ENCODE results near the gene CALN1.

CALN1 gene

DNA sequence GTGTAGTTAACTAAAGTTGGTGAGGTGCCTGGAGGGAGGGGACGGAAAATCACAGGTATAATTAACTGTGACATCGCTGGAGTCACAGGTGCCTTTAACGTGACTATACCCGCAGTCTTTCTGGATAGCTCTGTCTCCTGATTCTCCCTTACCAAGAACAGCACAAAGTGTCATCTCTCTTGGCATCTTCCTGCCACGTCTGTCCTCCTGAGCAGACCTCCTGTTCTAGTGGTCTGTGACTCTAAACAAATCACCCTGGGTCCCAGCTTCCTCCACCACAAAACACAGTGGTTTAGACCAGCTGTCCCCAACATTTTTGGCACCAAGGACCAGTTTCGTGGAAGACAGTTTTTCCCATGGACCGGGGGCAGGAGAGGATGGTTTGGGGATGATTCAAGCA, 90.5 kb downstream of the CALN1 start:
- no peak for FAIRE-seq

DNA sequence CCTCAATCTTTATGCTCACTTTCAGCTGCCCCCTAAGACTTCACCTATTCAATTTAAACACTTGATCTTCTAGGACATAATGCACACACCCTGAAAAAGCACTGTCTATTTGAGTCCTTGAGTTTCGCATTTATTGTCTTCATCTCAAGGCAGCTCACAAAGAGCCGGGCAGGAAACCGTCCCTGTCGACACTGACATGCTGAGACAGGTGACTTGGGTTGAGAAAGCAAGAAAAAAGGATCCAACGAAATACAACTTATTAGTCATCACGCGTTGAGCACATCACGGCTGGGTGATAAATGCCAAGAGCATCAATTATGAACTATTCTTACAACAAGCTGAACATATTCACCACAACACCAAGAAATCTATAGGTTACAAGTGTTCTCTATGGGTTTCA, 91.1 kb downstream of the CALN1 start:
- no peak for FAIRE-seq

GRCh38 chr7:72317341-72317740, 94.8 kb downstream of the CALN1 start:
- no peak for FAIRE-seq

- FAIRE-seq: no peak
Observed at GRCh38 chr7:72316148-72316547, 96.0 kb downstream of the CALN1 start.

DNA sequence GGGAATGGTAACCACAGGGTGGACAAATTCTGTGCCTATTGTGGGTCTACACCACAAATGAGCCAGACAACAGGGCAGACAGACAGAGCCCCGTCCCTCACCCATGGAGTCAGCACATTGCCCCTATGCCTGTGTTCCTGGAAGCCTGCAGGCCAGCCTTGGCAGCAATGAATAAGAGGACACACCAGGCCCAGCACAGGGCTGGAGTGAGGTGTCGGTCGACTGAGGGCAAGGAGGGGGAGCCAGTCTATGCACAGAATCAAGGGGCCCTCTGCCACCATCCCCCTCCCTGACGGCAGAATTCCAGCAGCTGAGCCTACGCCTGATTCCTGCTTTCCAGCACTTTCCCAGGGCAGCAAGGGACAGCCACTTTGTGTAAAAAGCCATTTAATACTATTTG, 98.2 kb downstream of the CALN1 start:
- no peak for FAIRE-seq

DNA sequence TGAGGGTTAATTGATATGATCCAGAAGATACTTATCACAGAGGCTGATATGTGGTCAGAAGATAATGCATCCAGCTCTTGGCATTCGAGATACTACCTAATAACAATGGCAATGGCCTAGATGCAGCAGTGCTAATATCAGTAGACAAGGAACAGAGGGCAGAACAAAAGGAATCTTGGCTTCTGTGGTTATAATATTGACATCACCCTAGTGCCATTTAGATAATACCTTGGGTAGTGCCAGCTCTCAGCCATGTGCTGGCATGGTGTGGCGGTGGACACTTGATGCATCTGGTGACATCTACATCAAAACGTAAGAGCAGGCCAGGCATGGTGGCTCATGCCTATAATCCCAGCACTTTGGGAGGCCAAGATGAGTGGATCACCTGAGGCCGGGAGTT, 101.8 kb downstream of the CALN1 start:
- no peak for FAIRE-seq

DNA sequence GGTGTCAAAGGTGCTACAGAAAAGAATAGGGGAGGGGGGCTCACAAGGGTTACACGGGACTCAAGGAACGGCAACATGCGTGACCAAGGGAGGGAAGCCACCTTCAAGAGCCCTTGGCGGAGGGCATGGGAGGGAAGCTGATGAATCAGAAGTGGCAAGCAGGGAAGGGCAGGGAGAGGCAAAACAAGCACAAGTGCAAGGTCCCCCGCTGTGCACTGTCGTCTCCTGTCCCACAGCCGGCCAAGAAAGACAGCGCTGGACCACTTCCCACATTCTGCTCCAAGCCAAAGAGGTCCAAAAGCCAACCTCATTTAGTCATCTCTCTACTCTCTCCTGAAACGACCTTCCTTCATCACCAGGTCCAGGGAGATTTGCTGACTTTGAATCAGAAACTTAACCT, 102.7 kb downstream of the CALN1 start:
- FAIRE-seq: no peak

DNA sequence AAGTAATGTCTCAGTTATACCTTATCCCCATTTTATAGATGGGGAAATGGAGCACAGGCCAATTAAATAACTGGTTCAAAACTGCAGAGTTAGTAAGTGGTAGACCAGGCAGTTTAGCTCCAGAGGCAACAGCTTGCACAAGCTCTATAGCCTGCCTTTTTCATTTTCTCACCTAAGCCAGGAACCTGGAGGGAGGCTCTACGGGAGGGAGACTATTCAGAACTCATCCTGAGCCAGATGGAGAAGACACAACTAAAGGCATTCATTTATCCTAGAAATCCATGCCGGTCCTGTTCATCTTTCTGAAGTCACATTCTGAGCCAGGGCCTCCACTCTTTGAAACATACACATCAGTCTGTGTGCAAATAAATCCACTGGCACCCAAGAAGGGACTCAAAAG, 103.2 kb downstream of the CALN1 start:
- FAIRE-seq: no peak

DNA sequence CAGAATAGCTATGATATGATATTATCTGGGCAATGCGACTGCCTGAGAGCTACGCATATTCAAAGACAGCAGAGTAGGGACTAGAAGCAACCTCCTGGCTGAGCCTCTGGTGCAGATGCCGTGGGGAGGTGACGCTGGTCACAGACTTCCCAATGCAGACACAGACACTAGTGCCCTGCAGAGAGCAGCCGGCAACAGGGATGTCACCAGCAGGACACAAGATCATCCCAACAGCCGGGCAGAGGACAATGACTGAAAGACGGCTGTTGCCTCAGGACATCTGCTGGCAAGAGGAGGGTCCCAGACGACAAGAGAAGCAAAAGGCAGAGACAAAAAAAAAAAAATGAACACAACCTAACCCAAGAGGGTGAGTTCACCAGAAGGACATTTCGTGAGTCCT, 104.6 kb downstream of the CALN1 start:
- FAIRE-seq: no peak

GRCh38 chr7:72298912-72299311, 113.2 kb downstream of the CALN1 start:
- FAIRE-seq: no peak

GRCh38 chr7:72298091-72298490, 114.0 kb downstream of the CALN1 start:
- FAIRE-seq: no peak

DNA sequence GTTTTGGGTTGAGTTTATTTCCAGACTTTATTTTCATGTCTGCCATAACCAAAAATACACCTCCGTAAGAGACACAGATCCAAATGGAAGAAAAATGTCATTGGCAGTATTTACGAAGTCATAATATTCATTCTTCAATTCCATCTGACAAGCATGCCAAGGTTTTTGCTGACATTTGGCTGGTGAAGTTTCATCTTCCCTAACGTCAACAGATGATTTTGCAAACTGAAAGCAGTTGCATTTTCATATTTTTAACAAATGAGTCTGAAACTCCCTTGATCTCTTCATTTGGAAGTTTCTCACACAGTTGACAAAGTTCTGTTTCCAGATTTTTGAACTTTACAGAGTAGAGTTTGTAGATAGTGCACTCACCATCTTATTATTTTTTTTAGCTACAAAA, 114.5 kb downstream of the CALN1 start:
- no peak for FAIRE-seq

DNA sequence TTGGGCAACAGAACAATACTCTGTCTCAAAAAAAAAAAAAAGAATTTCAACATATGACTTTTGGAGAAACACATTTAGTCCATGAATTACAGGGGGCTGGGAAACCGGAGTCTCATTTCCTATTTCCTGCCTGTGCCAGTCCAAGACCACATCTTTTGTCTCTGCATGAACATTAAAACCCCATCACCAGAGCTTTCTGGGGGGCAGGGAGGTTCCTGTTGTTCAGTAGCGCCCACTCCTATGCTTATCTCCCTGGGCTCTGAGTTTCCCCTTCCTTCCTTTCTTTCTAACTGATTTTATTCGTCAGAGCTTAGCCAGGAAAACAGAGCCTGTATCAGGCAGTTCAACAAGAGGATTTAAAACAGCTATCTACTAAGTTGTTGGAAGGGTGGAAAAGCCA, 119.3 kb downstream of the CALN1 start:
- no peak for FAIRE-seq

DNA sequence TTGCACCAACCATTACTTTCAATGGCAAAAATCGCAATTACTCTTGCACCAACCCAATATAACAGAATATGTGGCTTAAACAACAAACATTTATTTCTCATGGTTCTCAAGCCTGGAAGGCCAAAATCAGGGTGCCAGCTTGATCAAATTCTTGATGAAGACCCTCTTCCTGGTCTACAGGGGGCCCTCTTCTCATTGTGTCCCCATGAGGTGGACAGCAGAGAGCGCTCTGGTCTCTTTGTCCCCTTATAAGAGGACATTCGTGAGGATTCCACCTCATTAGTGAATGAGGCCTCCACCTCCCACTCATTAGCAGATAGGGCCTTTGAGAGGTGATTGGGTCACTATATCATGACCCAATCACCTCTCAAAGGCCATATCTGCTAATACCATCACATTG, 120.0 kb downstream of the CALN1 start:
- no peak for FAIRE-seq

DNA sequence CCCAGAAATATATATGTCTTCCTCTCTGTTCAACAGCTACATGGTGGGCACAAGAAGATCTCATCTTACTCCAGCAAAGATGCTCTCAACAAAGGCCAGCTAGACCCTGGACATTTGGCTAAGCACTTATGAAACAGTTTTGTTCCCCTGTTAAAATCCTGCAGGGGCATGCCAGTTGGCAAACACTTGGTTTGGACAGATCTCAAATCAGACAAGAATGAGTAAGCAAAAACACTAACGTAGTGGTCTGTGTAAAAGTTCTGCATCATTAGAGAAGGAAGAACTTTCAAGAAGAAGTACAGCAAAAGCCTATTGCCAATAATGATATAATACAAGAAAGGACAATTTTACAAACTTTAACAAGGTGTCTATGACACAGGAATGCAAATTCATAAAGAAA, 125.6 kb downstream of the CALN1 start:
- no peak for FAIRE-seq

GRCh38 chr7:72283309-72283708, 128.8 kb downstream of the CALN1 start:
- no peak for FAIRE-seq

- FAIRE-seq: no peak
Observed at GRCh38 chr7:72281308-72281707, 130.8 kb downstream of the CALN1 start.

DNA sequence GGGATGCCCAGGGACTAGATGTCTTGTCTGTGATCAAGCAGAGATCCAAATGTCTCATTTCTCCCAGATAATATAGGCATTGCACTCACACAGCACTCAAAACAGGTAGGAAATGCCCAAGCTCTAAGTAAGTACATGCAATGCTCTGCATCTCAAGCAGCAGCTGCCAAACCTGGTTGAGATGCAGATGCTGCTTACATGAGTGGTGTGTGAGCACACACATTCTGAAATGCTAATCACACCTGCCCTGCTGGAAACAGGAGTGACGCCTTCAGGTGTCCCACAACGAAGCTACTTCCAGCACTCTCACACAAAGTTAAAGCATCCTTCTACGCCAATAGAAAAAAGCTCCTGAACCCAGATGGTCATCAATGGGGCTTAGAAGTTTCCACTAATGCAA, 132.9 kb downstream of the CALN1 start:
- no peak for FAIRE-seq

DNA sequence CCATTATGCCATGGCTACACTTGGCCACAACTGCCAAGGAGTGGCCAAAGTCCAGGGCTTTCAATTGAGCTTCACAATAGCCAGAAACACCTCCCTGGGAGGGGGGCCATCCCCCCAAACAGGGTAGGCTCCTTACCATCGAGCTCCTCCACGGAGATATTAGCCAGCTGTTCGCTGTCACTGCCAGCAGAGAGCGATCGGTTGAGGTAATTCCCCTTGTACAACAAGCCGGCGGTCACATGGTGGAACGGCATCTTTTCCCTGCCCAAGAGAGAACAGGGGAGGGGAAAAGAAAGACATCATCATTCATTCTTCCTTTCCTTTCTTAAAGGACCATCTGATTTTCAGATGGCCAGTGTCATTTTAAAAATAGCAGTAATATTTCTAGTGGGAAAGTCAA, 133.6 kb downstream of the CALN1 start:
- no peak for FAIRE-seq

- no peak for FAIRE-seq
Observed at GRCh38 chr7:72275382-72276070, 136.6 kb downstream of the CALN1 start.

GRCh38 chr7:72272479-72272878, 139.7 kb downstream of the CALN1 start:
- no peak for FAIRE-seq

DNA sequence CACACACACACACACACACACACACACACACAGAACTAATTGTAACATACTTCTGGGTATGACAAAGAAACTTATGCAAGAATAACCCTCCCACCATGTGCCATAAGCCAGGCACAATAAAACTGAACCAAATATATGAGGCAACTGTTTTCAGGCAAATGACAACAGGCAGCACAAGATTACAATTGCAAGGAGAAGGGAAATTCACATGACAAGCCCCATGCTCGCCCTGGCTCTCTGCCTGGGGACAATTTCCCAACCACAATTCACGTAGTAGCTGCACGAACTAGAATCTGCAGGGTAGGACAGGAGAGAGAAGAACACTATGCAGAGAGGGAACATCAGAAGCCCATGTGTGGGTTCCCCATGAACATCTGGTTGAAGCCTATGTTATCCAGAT, 143.3 kb downstream of the CALN1 start:
- FAIRE-seq: no peak

DNA sequence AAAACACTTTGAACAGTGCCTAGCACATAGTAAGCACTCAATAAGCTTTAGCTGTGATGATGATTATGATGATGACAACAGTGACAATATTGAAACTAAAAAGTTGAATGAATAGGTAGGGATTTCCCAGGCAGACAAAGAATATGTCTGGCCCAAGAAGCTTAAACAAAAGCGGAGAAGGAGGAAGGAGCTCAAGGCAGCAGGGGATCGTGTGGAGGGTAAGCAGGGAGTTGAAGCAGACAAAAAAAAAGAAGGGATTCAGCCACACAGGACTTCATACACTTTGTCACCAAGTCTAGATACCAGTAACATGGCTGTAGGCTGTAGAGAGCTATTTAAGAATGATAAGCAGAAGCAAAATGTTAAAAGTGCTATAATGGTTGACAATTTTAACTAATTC, 144.0 kb downstream of the CALN1 start:
- FAIRE-seq: no peak

DNA sequence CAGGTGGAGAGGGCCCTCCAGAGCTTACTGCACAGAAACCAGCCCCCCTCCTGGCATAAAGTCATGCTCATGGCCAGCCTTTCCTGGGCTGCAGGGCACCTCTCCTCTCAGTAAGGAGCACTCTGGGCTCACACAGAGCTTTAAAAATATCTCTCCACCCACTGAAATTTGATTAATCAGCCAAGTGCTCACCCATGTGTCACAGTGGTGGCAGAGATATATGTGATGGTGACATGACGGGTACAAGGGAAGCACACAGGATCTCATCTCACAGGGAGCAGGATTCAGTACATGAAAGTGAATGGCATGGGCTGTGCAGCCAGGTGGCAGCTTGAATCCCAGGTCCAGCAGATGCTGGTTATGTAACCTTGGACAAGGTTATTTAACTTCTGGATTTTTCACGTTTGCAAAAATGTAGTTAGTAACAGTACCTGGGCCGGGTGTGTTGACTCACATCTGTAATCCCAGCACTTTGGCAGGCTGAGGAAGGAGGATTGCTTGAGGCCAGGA, 144.8 kb downstream of the CALN1 start:
- FAIRE-seq: no peak

GRCh38 chr7:72266771-72267170, 145.4 kb downstream of the CALN1 start:
- no peak for FAIRE-seq

All from A204.1 (cell line).